Uterus (tissue), 4 donors: Measurements from ENCODE around the gene SORCS3. TPM values are rescaled to one million over a fixed set of nuclear protein-coding genes. Genes with fewer than 3 reads are reported as not detected.
A peak's percentile ranks its signal among the peaks of the same experiment; 100 is the strongest.

Source experiments
- DNase-seq, 2 donors: peaks; one replicate each; pipeline ENCODE4 v3.0.0-alpha.2; 2019 to 2020
- H3K27ac ChIP-seq, 2 donors: fragments of 200-600 bp; sonication (generic); 1 replicate in 1 of 2; 2 replicates in 1 of 2; pipeline ENCODE4 v1.5.1; 2016 to 2018
- H3K27me3 ChIP-seq, 2 donors: fragments of 200-600 bp; sonication (generic); one replicate each; pipeline ENCODE4 v1.5.1; 2018 to 2019; ENCODE audit warnings: control low read depth in 1 of 2
- H3K36me3 ChIP-seq, 2 donors: fragments of 200-600 bp; sonication (generic); one replicate each; pipeline ENCODE4 v1.5.1; 2019; ENCODE audit warnings: control low read depth in 1 of 2
- H3K4me1 ChIP-seq, 2 donors: fragments of 200-600 bp; sonication (generic); one replicate each; pipeline ENCODE4 v1.5.1; 2018 to 2019; ENCODE audit warnings: control low read depth in 1 of 2
- H3K4me3 ChIP-seq, 2 donors: fragments of 200-600 bp; sonication (generic); 1 replicate in 1 of 2; 2 replicates in 1 of 2; pipeline ENCODE4 v1.5.1; 2018 to 2019; ENCODE audit warnings: mild to moderate bottlenecking in 1 of 2
- H3K9me3 ChIP-seq, 2 donors: fragments of 200-600 bp; sonication (generic); one replicate each; pipeline ENCODE4 v1.5.1; 2019; ENCODE audit warnings: control low read depth in 1 of 2
- CTCF ChIP-seq, 4 experiments: fragments of 200-600 bp in 2 of 4; fragments of 450-650 bp in 2 of 4; sonication (generic) in 2 of 4; IDR thresholded peaks; one replicate each; pipeline ENCODE4 v1.5.1; 2016 to 2019; ENCODE audit warnings: antibody characterized with exemption in 4 of 4, mild to moderate bottlenecking in 2 of 4, moderate library complexity in 1 of 4
- POLR2A ChIP-seq, 2 donors: fragments of 450-650 bp; IDR thresholded peaks; one replicate each; pipeline ENCODE4 v1.6.1; 2016; ENCODE audit warnings: antibody characterized with exemption in 2 of 2, mild to moderate bottlenecking in 1 of 2, moderate library complexity in 1 of 2
- intact Hi-C: fragments of 100-400 bp; cut with DNase I; formaldehyde crosslinking; loops from one replicate; pipeline ENCODE4 v1.15.1; 2023; ENCODE audit warnings: low total_unique reads
- total RNA-seq, 4 donors: library from RNA; depleted of rRNA in 3 of 4; stranded (reverse); fragments of >200 nt in 3 of 4; gene quantifications; one replicate each; pipeline versions ENCODE4 v1.1.0 to v1.2.4, GENCODE V29; 2014 to 2023
- donor health status: DM: yes; HTN: yes; CAD: no.

The SORCS3 gene
- total RNA-seq, 4 donors from 2014 or later: 0.77 to 2.4 TPM; not detected in 2

GRCh38 chr10:104680467-104681401, 39.6 kb downstream of the SORCS3 start:
- intact Hi-C loops: no loop called here
- no peaks in the 10 kb centered on the region for H3K27me3 ChIP-seq
- H3K4me1 ChIP-seq: no peaks in the 10 kb centered on the region
- H3K36me3 ChIP-seq: no peaks in the 10 kb centered on the region
- TF ChIP-seq CTCF (IDR thresholded peaks at IDR 0.05) (no peak), POLR2A (IDR thresholded peaks at IDR 0.05) (no peak)
- DNase-seq: peak in 1 of 2 donors; percentile 19
- peak overlapping the region; percentile 4 to 14 for H3K4me3 ChIP-seq
- H3K27ac ChIP-seq: peak overlapping the region in 1 of 2 donors; percentile 27
- H3K9me3 ChIP-seq: no peaks in the 10 kb centered on the region

GRCh38 chr10:104681485-104681884, 40.4 kb downstream of the SORCS3 start:
- DNase-seq: no peak
- Histone ChIP-seq H3K36me3 (no peaks in the 10 kb centered on the region), H3K4me1 (no peaks in the 10 kb centered on the region), H3K9me3 (no peaks in the 10 kb centered on the region), H3K27ac (peak overlapping the region in 1 of 2 donors; percentile 21), H3K4me3 (peak overlapping the region in 1 of 2 donors; percentile 14), H3K27me3 (no peaks in the 10 kb centered on the region)
- intact Hi-C loops: no loop called here
- no peak for TF ChIP-seq CTCF (IDR thresholded peaks at IDR 0.05)
- TF ChIP-seq POLR2A (IDR thresholded peaks at IDR 0.05): no peak

GRCh38 chr10:104683567-104683966, 42.5 kb downstream of the SORCS3 start:
- H3K9me3 ChIP-seq: no peaks in the 10 kb centered on the region
- H3K27ac ChIP-seq: no peak overlapping the region
- intact Hi-C loops: no loop called here
- no peaks in the 10 kb centered on the region for H3K4me1 ChIP-seq
- H3K27me3 ChIP-seq: no peaks in the 10 kb centered on the region
- H3K36me3 ChIP-seq: no peaks in the 10 kb centered on the region
- H3K4me3 ChIP-seq: no peak overlapping the region
- no peak for TF ChIP-seq CTCF (IDR thresholded peaks at IDR 0.05)
- no peak for DNase-seq

DNA sequence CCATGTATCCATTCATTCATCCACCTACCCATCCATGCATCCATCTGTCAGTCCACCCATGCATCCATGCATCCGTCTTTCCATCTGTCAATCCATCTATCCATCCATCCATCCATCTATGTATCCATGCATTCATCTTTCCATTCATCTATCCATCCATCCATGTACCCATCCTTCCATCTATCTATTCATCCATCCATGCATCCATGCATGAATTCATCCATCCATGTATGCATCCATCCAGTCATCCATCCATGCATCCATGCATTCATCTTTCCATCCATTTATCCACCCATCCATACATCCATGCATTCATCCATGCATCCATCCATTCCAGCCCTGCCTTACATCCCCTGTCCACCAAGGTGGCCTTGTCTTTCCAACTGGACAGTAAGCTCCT, 45.7 kb downstream of the SORCS3 start:
- no peak for TF ChIP-seq CTCF (IDR thresholded peaks at IDR 0.05)
- no peak for TF ChIP-seq POLR2A (IDR thresholded peaks at IDR 0.05)
- Histone ChIP-seq H3K4me3 (no peak overlapping the region), H3K27ac (no peak overlapping the region), H3K27me3 (no peaks in the 10 kb centered on the region), H3K9me3 (no peaks in the 10 kb centered on the region), H3K4me1 (no peaks in the 10 kb centered on the region), H3K36me3 (no peaks in the 10 kb centered on the region)
- intact Hi-C loops: no loop called here
- DNase-seq: no peak

DNA sequence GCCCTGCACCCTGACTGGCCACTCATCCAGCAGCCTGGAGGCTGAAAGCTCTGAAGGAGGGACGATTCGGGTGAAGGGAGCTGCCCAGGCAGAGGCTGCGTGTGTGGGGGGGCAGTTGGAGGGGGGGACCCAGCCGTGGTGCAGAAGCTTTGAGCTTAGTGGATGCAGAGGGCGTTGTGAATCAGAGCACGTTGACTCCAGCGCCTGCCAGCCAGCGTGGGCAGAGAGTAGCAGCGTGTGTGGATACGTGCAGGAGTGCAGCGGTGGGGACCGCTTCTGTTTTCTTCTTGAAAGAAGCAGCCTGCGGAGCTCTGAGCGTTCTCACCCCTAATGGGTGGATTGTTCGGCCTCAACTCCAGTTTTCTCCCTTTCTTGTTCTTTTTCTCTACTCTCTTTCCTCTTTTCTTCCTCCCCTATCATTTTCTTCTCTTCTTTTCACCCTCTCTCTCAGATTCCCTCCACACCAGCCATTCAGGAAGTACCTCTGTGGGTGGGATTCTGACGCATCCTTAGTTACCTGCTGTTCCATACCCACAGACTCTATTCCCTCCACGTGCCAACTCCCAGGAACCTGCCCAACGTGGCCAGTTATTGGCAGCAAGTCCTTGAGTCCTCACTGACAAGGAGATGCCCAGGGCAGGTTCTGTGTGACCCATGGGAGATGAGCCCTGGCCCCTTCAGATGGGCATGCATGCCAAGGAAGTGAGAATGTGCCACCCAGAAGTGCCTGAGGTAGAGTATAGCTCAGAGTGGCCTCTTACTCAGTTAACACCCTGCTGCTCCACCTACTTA, 47.4 kb downstream of the SORCS3 start:
- Histone ChIP-seq H3K4me3 (no peak overlapping the region), H3K4me1 (no peaks in the 10 kb centered on the region), H3K27ac (no peak overlapping the region), H3K27me3 (no peaks in the 10 kb centered on the region), H3K9me3 (no peaks in the 10 kb centered on the region), H3K36me3 (no peaks in the 10 kb centered on the region)
- DNase-seq: no peak
- intact Hi-C loops: no loop called here
- TF ChIP-seq POLR2A (IDR thresholded peaks at IDR 0.05) (no peak), CTCF (IDR thresholded peaks at IDR 0.05) (no peak)
